Stomach (tissue), 4 donors: ENCODE results near the gene CDKN2B.

ENCODE experiments used
- EP300 ChIP-seq: sonication (generic); formaldehyde crosslinking; IDR thresholded peaks from one replicate; pipeline ENCODE4 v1.6.1; 2017; ENCODE audit warnings: antibody characterized with exemption
- POLR2A ChIP-seq, 4 donors: fragments of 450-650 bp; IDR thresholded peaks; one replicate each; pipeline ENCODE4 v1.6.1; 2016; ENCODE audit warnings: antibody characterized with exemption in 4 of 4, control low read depth in 2 of 4, mild to moderate bottlenecking in 1 of 4, moderate library complexity in 1 of 4
- TF ChIP-seq, protein P1 (sequence below), 7 experiments: fragments of 450-650 bp in 4 of 7; fragments of 200-600 bp in 3 of 7; sonication (generic) in 3 of 7; IDR thresholded peaks; one replicate each; pipeline ENCODE4 v1.5.1; 2016 to 2019; ENCODE audit warnings: antibody characterized with exemption in 7 of 7, control low read depth in 2 of 7, mild to moderate bottlenecking in 1 of 7

DNA sequence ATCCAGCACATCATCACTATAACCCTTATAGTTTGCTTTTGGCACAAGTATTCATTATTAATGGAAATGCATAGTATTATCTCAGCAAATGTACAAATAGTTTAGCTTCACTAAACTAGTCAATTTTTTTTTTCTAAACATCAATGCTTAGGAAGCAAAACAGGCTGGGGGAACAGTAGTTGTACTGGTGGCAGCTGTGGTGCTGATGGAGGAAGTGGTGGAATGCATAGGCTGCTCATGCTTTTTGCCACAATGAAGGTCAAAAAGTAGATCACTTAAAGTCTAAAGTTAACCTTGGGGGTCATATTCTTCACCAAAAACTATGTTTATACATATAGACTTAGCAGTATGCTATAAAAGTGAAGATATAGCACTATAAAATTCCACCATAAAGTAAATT lies 36.3 kb upstream of the CDKN2B start:
- TF ChIP-seq, protein P1, sequence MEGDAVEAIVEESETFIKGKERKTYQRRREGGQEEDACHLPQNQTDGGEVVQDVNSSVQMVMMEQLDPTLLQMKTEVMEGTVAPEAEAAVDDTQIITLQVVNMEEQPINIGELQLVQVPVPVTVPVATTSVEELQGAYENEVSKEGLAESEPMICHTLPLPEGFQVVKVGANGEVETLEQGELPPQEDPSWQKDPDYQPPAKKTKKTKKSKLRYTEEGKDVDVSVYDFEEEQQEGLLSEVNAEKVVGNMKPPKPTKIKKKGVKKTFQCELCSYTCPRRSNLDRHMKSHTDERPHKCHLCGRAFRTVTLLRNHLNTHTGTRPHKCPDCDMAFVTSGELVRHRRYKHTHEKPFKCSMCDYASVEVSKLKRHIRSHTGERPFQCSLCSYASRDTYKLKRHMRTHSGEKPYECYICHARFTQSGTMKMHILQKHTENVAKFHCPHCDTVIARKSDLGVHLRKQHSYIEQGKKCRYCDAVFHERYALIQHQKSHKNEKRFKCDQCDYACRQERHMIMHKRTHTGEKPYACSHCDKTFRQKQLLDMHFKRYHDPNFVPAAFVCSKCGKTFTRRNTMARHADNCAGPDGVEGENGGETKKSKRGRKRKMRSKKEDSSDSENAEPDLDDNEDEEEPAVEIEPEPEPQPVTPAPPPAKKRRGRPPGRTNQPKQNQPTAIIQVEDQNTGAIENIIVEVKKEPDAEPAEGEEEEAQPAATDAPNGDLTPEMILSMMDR (IDR thresholded peaks at IDR 0.05) = no peak
- TF ChIP-seq EP300 = no peak
- no peak for TF ChIP-seq POLR2A (IDR thresholded peaks at IDR 0.05)
